NCI-H345 treated with DMSO at 0.1 percent for 48 hours (cell line): ENCODE measurements around the gene CRYL1.
A peak's percentile ranks its signal among the peaks of the same experiment; 100 is the strongest.

Source experiments
- DNase-seq: peaks from one replicate; lab custom pipeline; 2025; ENCODE audit not compliant: unreplicated experiment; lab: John Stamatoyannopoulos, UW

Gene CRYL1

GRCh38 chr13:20528452-20528851 is 2.8 kb upstream of the CRYL1 start:
- no peak for DNase-seq

- DNase-seq, result peak; percentile 3
These were observed 1.0 kb upstream of the CRYL1 start for GRCh38 chr13:20526664-20527063.

- no peak for DNase-seq
These were observed 485 bp downstream of the CRYL1 start for GRCh38 chr13:20525144-20525600.

GRCh38 chr13:20521364-20522115 is 4.1 kb downstream of the CRYL1 start:
- DNase-seq, result no peak

- DNase-seq, result no peak
These were observed 5.8 kb downstream of the CRYL1 start for GRCh38 chr13:20519875-20520274.

GRCh38 chr13:20518660-20519100 is 7.0 kb downstream of the CRYL1 start:
- no peak for DNase-seq

- no peak for DNase-seq
These were observed 10.8 kb downstream of the CRYL1 start for GRCh38 chr13:20514866-20515265.

GRCh38 chr13:20513466-20513995 is 12.1 kb downstream of the CRYL1 start:
- no peak for DNase-seq

GRCh38 chr13:20512042-20512683 is 13.5 kb downstream of the CRYL1 start:
- DNase-seq, result no peak

GRCh38 chr13:20506696-20507095 is 19.0 kb downstream of the CRYL1 start:
- DNase-seq, result no peak

GRCh38 chr13:20505405-20506366 is 20.0 kb downstream of the CRYL1 start:
- no peak for DNase-seq

GRCh38 chr13:20503088-20504083 is 22.3 kb downstream of the CRYL1 start:
- DNase-seq, result no peak

GRCh38 chr13:20501592-20501991 is 24.1 kb downstream of the CRYL1 start:
- DNase-seq, result no peak

- DNase-seq, result no peak
These were observed 24.5 kb downstream of the CRYL1 start for GRCh38 chr13:20501120-20501519.

GRCh38 chr13:20499986-20500385 is 25.7 kb downstream of the CRYL1 start:
- no peak for DNase-seq

GRCh38 chr13:20498659-20499058 is 27.0 kb downstream of the CRYL1 start:
- no peak for DNase-seq

- DNase-seq, result no peak
These were observed 27.5 kb downstream of the CRYL1 start for GRCh38 chr13:20498129-20498528.

- no peak for DNase-seq
These were observed 28.5 kb downstream of the CRYL1 start for GRCh38 chr13:20497006-20497775.
